Duodenal mucosa (tissue), 2 donors: ENCODE results near the gene MACROD2.

Source experiments
- H3K27ac ChIP-seq: one replicate; pipeline ENCODE4 v1.7.0; 2013; ENCODE audit warnings: low read depth, low read length
- H3K27me3 ChIP-seq, 2 donors: one replicate each; pipeline ENCODE4 v1.7.0; 2013; ENCODE audit warnings: low read length in 2 of 2, control low read depth in 1 of 2; ENCODE audit not compliant: insufficient read depth in 2 of 2, control insufficient read depth in 1 of 2
- H3K36me3 ChIP-seq, 2 donors: one replicate each; pipeline ENCODE4 v1.7.0; 2013; ENCODE audit warnings: low read length in 2 of 2, control low read depth in 1 of 2; ENCODE audit not compliant: insufficient read depth in 2 of 2, control insufficient read depth in 1 of 2
- H3K4me1 ChIP-seq, 2 donors: one replicate each; pipeline ENCODE4 v1.7.0; 2013; ENCODE audit warnings: low read length in 2 of 2, control low read depth in 1 of 2; ENCODE audit not compliant: insufficient read depth in 2 of 2, control insufficient read depth in 1 of 2
- H3K4me3 ChIP-seq, 2 donors: one replicate each; pipeline ENCODE4 v1.7.0; 2013; ENCODE audit warnings: low read length in 2 of 2, low read depth in 1 of 2
- H3K9ac ChIP-seq, 2 donors: one replicate each; pipeline ENCODE4 v1.7.0; 2013; ENCODE audit warnings: low read length in 2 of 2, low read depth in 1 of 2
- H3K9me3 ChIP-seq, 2 donors: one replicate each; pipeline ENCODE4 v1.7.0; 2013; ENCODE audit warnings: low read length in 2 of 2, control low read depth in 1 of 2; ENCODE audit not compliant: control insufficient read depth in 1 of 2

Gene MACROD2

GRCh38 chr20:15612198-15612597, 1616.9 kb downstream of the MACROD2 start:
- H3K9ac ChIP-seq = no peak overlapping the region
- no peaks in the 10 kb centered on the region for H3K36me3 ChIP-seq
- no peak overlapping the region for H3K27ac ChIP-seq
- H3K4me1 ChIP-seq = peaks cover 0 to 5% of the 10 kb centered on the region in 2 donors
- no peaks in the 10 kb centered on the region for H3K9me3 ChIP-seq
- H3K27me3 ChIP-seq = no peaks in the 10 kb centered on the region
- H3K4me3 ChIP-seq = no peak overlapping the region

GRCh38 chr20:15612769-15613168, 1617.5 kb downstream of the MACROD2 start:
- H3K27me3 ChIP-seq = no peaks in the 10 kb centered on the region
- H3K9me3 ChIP-seq = no peaks in the 10 kb centered on the region
- H3K4me3 ChIP-seq = no peak overlapping the region
- H3K4me1 ChIP-seq = peaks cover 0 to 5% of the 10 kb centered on the region in 2 donors
- no peaks in the 10 kb centered on the region for H3K36me3 ChIP-seq
- no peak overlapping the region for H3K27ac ChIP-seq
- no peak overlapping the region for H3K9ac ChIP-seq

GRCh38 chr20:15613530-15613929, 1618.2 kb downstream of the MACROD2 start:
- H3K9ac ChIP-seq = no peak overlapping the region
- H3K4me1 ChIP-seq = peaks cover 0 to 5% of the 10 kb centered on the region in 2 donors
- no peaks in the 10 kb centered on the region for H3K36me3 ChIP-seq
- H3K27me3 ChIP-seq = no peaks in the 10 kb centered on the region
- H3K27ac ChIP-seq = no peak overlapping the region
- H3K4me3 ChIP-seq = no peak overlapping the region
- H3K9me3 ChIP-seq = no peaks in the 10 kb centered on the region

GRCh38 chr20:15616626-15617025, 1621.3 kb downstream of the MACROD2 start:
- Histone ChIP-seq H3K9me3 (no peaks in the 10 kb centered on the region), H3K4me3 (no peak overlapping the region), H3K27me3 (no peaks in the 10 kb centered on the region), H3K9ac (no peak overlapping the region), H3K4me1 (peaks cover 0 to 5% of the 10 kb centered on the region in 2 donors), H3K36me3 (no peaks in the 10 kb centered on the region), H3K27ac (no peak overlapping the region)

- Histone ChIP-seq H3K4me1 (peaks cover 0 to 5% of the 10 kb centered on the region in 2 donors), H3K9ac (no peak overlapping the region), H3K27me3 (no peaks in the 10 kb centered on the region), H3K36me3 (no peaks in the 10 kb centered on the region), H3K4me3 (no peak overlapping the region), H3K27ac (no peak overlapping the region), H3K9me3 (no peaks in the 10 kb centered on the region)
Measured at GRCh38 chr20:15618110-15618509, 1622.8 kb downstream of the MACROD2 start.

- no peaks in the 10 kb centered on the region for H3K27me3 ChIP-seq
- H3K9ac ChIP-seq = no peak overlapping the region
- H3K4me1 ChIP-seq = no peaks in the 10 kb centered on the region
- H3K36me3 ChIP-seq = no peaks in the 10 kb centered on the region
- no peak overlapping the region for H3K4me3 ChIP-seq
- no peaks in the 10 kb centered on the region for H3K9me3 ChIP-seq
- no peak overlapping the region for H3K27ac ChIP-seq
Measured at GRCh38 chr20:15618912-15619311, 1623.6 kb downstream of the MACROD2 start.

- H3K4me3 ChIP-seq = no peak overlapping the region
Measured at GRCh38 chr20:15619341-15619740, 1624.0 kb downstream of the MACROD2 start.

GRCh38 chr20:15619816-15620215, 1624.5 kb downstream of the MACROD2 start:
- Histone ChIP-seq H3K36me3 (no peaks in the 10 kb centered on the region), H3K27ac (no peak overlapping the region), H3K9me3 (no peaks in the 10 kb centered on the region), H3K27me3 (no peaks in the 10 kb centered on the region), H3K9ac (no peak overlapping the region), H3K4me3 (no peak overlapping the region), H3K4me1 (no peaks in the 10 kb centered on the region)

More at GRCh38 chr20:15619341-15619740, 1624.0 kb downstream of the MACROD2 start:
- no peaks in the 10 kb centered on the region for H3K9me3 ChIP-seq
- no peaks in the 10 kb centered on the region for H3K27me3 ChIP-seq
- H3K4me1 ChIP-seq = no peaks in the 10 kb centered on the region
- no peak overlapping the region for H3K9ac ChIP-seq
- H3K36me3 ChIP-seq = no peaks in the 10 kb centered on the region
- no peak overlapping the region for H3K27ac ChIP-seq

- Histone ChIP-seq H3K4me3 (no peak overlapping the region), H3K9me3 (no peaks in the 10 kb centered on the region), H3K4me1 (no peaks in the 10 kb centered on the region), H3K36me3 (no peaks in the 10 kb centered on the region), H3K9ac (no peak overlapping the region), H3K27ac (no peak overlapping the region), H3K27me3 (no peaks in the 10 kb centered on the region)
Measured at GRCh38 chr20:15622368-15622767, 1627.1 kb downstream of the MACROD2 start.

GRCh38 chr20:15623215-15623614, 1627.9 kb downstream of the MACROD2 start:
- H3K27ac ChIP-seq = no peak overlapping the region
- no peaks in the 10 kb centered on the region for H3K4me1 ChIP-seq
- no peaks in the 10 kb centered on the region for H3K27me3 ChIP-seq
- H3K36me3 ChIP-seq = no peaks in the 10 kb centered on the region
- no peak overlapping the region for H3K9ac ChIP-seq
- H3K9me3 ChIP-seq = no peaks in the 10 kb centered on the region
- H3K4me3 ChIP-seq = no peak overlapping the region

- Histone ChIP-seq H3K9me3 (no peaks in the 10 kb centered on the region), H3K9ac (no peak overlapping the region)
Measured at GRCh38 chr20:15625981-15626380, 1630.7 kb downstream of the MACROD2 start.

More at GRCh38 chr20:15625981-15626380, 1630.7 kb downstream of the MACROD2 start:
- no peaks in the 10 kb centered on the region for H3K27me3 ChIP-seq
- H3K36me3 ChIP-seq = no peaks in the 10 kb centered on the region
- no peak overlapping the region for H3K4me3 ChIP-seq
- H3K27ac ChIP-seq = no peak overlapping the region
- no peaks in the 10 kb centered on the region for H3K4me1 ChIP-seq
